ENCODE measurements around the gene ZC3H18. TPM values are rescaled to one million over a fixed set of nuclear protein-coding genes. Genes with fewer than 3 reads are reported as not detected.

ZC3H18 gene
- total and polyA plus RNA-seq, 2 experiments from 2014 or later = 30.0 to 40.7 TPM

- peak overlapping the region; percentile 83 for H3K27ac Mint-ChIP-seq
Measured at GRCh38 chr16:88570691-88571092, 489 bp downstream of the ZC3H18 start.

More at GRCh38 chr16:88570691-88571092, 489 bp downstream of the ZC3H18 start:
- peaks cover 56% of the 10 kb centered on the region for H3K79me2 ChIP-seq (replicated peaks; ENCODE audit: insufficient read depth)
- H3K4me3 ChIP-seq = peak overlapping the region; percentile 97
- peaks cover 12% of the 10 kb centered on the region; the same call in 1 of the 2 replicates for H3F3A ChIP-seq (replicated peaks; ENCODE audit: low read depth)
- peak overlapping the region; percentile 100 for H3K4me2 ChIP-seq
- H3K9me2 ChIP-seq (ENCODE audit: insufficient read depth) = no peaks in the 10 kb centered on the region
- no peak overlapping the region for H2AFZ ChIP-seq
- peaks cover 10% of the 10 kb centered on the region for H3K27me3 Mint-ChIP-seq (ENCODE audit: insufficient read depth, low read depth, poor library complexity)
- H3K36me3 ChIP-seq (ENCODE audit: insufficient read depth) = no peaks in the 10 kb centered on the region
- TF ChIP-seq CTCF (conservative IDR thresholded peaks at IDR 0.05; ENCODE audit: low read depth in 2 of 2) = no peak
- no peak for TF ChIP-seq STAT1 (IDR thresholded peaks at IDR 0.05; ENCODE audit: unreplicated experiment)
- no peak for TF ChIP-seq JUNB (IDR thresholded peaks at IDR 0.05; ENCODE audit: unreplicated experiment)
- no peak for TF ChIP-seq EZH2phosphoT487 (IDR thresholded peaks at IDR 0.05; ENCODE audit: unreplicated experiment)
- TF ChIP-seq ZNF114 (CRISPR knock-in tag; IDR thresholded peaks at IDR 0.05) = no peak
- TF ChIP-seq REST (IDR thresholded peaks at IDR 0.05; ENCODE audit: unreplicated experiment) = no peak
- TF ChIP-seq EZH2 (IDR thresholded peaks at IDR 0.05; ENCODE audit: low read depth, unreplicated experiment) = no peak
- TF ChIP-seq CREB1 (CRISPR knock-in tag; IDR thresholded peaks at IDR 0.05; ENCODE audit: low read depth) = no peak
- no peak for TF ChIP-seq NANOG (IDR thresholded peaks at IDR 0.05; ENCODE audit: borderline replicate concordance)
- TF ChIP-seq, protein P1, sequence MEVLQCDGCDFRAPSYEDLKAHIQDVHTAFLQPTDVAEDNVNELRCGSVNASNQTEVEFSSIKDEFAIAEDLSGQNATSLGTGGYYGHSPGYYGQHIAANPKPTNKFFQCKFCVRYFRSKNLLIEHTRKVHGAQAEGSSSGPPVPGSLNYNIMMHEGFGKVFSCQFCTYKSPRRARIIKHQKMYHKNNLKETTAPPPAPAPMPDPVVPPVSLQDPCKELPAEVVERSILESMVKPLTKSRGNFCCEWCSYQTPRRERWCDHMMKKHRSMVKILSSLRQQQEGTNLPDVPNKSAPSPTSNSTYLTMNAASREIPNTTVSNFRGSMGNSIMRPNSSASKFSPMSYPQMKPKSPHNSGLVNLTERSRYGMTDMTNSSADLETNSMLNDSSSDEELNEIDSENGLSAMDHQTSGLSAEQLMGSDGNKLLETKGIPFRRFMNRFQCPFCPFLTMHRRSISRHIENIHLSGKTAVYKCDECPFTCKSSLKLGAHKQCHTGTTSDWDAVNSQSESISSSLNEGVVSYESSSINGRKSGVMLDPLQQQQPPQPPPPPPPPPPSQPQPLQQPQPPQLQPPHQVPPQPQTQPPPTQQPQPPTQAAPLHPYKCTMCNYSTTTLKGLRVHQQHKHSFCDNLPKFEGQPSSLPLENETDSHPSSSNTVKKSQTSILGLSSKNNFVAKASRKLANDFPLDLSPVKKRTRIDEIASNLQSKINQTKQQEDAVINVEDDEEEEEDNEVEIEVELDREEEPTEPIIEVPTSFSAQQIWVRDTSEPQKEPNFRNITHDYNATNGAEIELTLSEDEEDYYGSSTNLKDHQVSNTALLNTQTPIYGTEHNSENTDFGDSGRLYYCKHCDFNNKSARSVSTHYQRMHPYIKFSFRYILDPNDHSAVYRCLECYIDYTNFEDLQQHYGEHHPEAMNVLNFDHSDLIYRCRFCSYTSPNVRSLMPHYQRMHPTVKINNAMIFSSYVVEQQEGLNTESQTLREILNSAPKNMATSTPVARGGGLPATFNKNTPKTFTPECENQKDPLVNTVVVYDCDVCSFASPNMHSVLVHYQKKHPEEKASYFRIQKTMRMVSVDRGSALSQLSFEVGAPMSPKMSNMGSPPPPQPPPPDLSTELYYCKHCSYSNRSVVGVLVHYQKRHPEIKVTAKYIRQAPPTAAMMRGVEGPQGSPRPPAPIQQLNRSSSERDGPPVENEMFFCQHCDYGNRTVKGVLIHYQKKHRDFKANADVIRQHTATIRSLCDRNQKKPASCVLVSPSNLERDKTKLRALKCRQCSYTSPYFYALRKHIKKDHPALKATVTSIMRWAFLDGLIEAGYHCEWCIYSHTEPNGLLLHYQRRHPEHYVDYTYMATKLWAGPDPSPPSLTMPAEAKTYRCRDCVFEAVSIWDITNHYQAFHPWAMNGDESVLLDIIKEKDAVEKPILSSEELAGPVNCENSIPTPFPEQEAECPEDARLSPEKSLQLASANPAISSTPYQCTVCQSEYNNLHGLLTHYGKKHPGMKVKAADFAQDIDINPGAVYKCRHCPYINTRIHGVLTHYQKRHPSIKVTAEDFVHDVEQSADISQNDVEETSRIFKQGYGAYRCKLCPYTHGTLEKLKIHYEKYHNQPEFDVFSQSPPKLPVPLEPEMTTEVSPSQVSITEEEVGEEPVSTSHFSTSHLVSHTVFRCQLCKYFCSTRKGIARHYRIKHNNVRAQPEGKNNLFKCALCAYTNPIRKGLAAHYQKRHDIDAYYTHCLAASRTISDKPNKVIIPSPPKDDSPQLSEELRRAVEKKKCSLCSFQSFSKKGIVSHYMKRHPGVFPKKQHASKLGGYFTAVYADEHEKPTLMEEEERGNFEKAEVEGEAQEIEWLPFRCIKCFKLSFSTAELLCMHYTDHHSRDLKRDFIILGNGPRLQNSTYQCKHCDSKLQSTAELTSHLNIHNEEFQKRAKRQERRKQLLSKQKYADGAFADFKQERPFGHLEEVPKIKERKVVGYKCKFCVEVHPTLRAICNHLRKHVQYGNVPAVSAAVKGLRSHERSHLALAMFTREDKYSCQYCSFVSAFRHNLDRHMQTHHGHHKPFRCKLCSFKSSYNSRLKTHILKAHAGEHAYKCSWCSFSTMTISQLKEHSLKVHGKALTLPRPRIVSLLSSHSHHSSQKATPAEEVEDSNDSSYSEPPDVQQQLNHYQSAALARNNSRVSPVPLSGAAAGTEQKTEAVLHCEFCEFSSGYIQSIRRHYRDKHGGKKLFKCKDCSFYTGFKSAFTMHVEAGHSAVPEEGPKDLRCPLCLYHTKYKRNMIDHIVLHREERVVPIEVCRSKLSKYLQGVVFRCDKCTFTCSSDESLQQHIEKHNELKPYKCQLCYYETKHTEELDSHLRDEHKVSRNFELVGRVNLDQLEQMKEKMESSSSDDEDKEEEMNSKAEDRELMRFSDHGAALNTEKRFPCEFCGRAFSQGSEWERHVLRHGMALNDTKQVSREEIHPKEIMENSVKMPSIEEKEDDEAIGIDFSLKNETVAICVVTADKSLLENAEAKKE (CRISPR knock-in tag; IDR thresholded peaks at IDR 0.05) = no peak
- TF ChIP-seq, protein P2, sequence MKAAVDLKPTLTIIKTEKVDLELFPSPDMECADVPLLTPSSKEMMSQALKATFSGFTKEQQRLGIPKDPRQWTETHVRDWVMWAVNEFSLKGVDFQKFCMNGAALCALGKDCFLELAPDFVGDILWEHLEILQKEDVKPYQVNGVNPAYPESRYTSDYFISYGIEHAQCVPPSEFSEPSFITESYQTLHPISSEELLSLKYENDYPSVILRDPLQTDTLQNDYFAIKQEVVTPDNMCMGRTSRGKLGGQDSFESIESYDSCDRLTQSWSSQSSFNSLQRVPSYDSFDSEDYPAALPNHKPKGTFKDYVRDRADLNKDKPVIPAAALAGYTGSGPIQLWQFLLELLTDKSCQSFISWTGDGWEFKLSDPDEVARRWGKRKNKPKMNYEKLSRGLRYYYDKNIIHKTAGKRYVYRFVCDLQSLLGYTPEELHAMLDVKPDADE (IDR thresholded peaks at IDR 0.05) = no peak
- TF ChIP-seq ZNF331 (CRISPR knock-in tag; IDR thresholded peaks at IDR 0.05; ENCODE audit: low read depth) = no peak
- TF ChIP-seq POLR2AphosphoS5 (IDR thresholded peaks at IDR 0.05; ENCODE audit: low read depth) = no peak
- ATAC-seq = no peak; the same call in 2 of the 3 replicates
- no peaks in the 10 kb centered on the region for H3K27me3 ChIP-seq (ENCODE audit: insufficient read depth)
- H3K9me3 Mint-ChIP-seq = no peaks in the 10 kb centered on the region
- no peak overlapping the region for H3K27ac ChIP-seq (ENCODE audit: low read depth)
- peak overlapping the region; percentile 91 for H3K4me3 Mint-ChIP-seq
- H3K4me1 ChIP-seq (ENCODE audit: insufficient read depth) = peaks cover 8% of the 10 kb centered on the region
- peaks cover 14% of the 10 kb centered on the region for H4K20me1 ChIP-seq (replicated peaks; ENCODE audit: insufficient read depth)
- DNase-seq (ENCODE audit: low spot score) = peak; percentile 56
- peaks cover 13% of the 10 kb centered on the region for H3K4me1 Mint-ChIP-seq
- H3K36me3 Mint-ChIP-seq (ENCODE audit: low read depth) = peaks cover 2% of the 10 kb centered on the region; the same call in 2 of the 3 replicates
